ENCODE measurements around the gene RHOG.
"Not testable (repeated sequence)": the region's sequence is repeated elsewhere in the genome, so short reads cannot be mapped to it uniquely, and the experiment has no call there.

The RHOG gene

GRCh38 chr11:3820971-3821370, 19.8 kb downstream of the RHOG start:
- H3K36me3 ChIP-seq (ENCODE audit: control insufficient read depth in 1 of 2, insufficient read depth in 2 of 2, low read length in 2 of 2), result peaks cover 2 to 3% of the 10 kb centered on the region in 2 donors
- no peaks in the 10 kb centered on the region for H3K4me1 ChIP-seq (ENCODE audit: control insufficient read depth in 1 of 2, insufficient read depth in 2 of 2, low read length in 2 of 2)
- H3K4me3 ChIP-seq (ENCODE audit: low read depth in 1 of 2, low read length in 2 of 2), result no peak overlapping the region
- no peaks in the 10 kb centered on the region for H3K9me3 ChIP-seq (ENCODE audit: control insufficient read depth in 1 of 2, low read length in 2 of 2)
- H3K27me3 ChIP-seq (ENCODE audit: low read depth, low read length), result no peaks in the 10 kb centered on the region
- H3K27ac ChIP-seq (ENCODE audit: low read length), result no peak overlapping the region

GRCh38 chr11:3817181-3817800, 23.5 kb downstream of the RHOG start:
- Histone ChIP-seq H3K4me1 (ENCODE audit: control insufficient read depth in 1 of 2, insufficient read depth in 2 of 2, low read length in 2 of 2) (no peaks in the 10 kb centered on the region), H3K27ac (ENCODE audit: low read length) (no peak overlapping the region), H3K4me3 (ENCODE audit: low read depth in 1 of 2, low read length in 2 of 2) (no peak overlapping the region), H3K36me3 (ENCODE audit: control insufficient read depth in 1 of 2, insufficient read depth in 2 of 2, low read length in 2 of 2) (no peaks in the 10 kb centered on the region), H3K9me3 (ENCODE audit: control insufficient read depth in 1 of 2, low read length in 2 of 2) (no peaks in the 10 kb centered on the region), H3K27me3 (ENCODE audit: low read depth, low read length) (no peaks in the 10 kb centered on the region)

GRCh38 chr11:3816673-3817072, 24.1 kb downstream of the RHOG start:
- Histone ChIP-seq H3K36me3 (ENCODE audit: control insufficient read depth in 1 of 2, insufficient read depth in 2 of 2, low read length in 2 of 2) (no peaks in the 10 kb centered on the region), H3K27me3 (ENCODE audit: low read depth, low read length) (no peaks in the 10 kb centered on the region), H3K9me3 (ENCODE audit: control insufficient read depth in 1 of 2, low read length in 2 of 2) (no peaks in the 10 kb centered on the region), H3K27ac (ENCODE audit: low read length) (no peak overlapping the region), H3K4me3 (ENCODE audit: low read depth in 1 of 2, low read length in 2 of 2) (no peak overlapping the region), H3K4me1 (ENCODE audit: control insufficient read depth in 1 of 2, insufficient read depth in 2 of 2, low read length in 2 of 2) (no peaks in the 10 kb centered on the region)

GRCh38 chr11:3815845-3816244, 24.9 kb downstream of the RHOG start:
- Histone ChIP-seq H3K27ac (ENCODE audit: low read length) (no peak overlapping the region), H3K9me3 (ENCODE audit: control insufficient read depth in 1 of 2, low read length in 2 of 2) (no peaks in the 10 kb centered on the region), H3K36me3 (ENCODE audit: control insufficient read depth in 1 of 2, insufficient read depth in 2 of 2, low read length in 2 of 2) (no peaks in the 10 kb centered on the region), H3K4me3 (ENCODE audit: low read depth in 1 of 2, low read length in 2 of 2) (no peak overlapping the region), H3K4me1 (ENCODE audit: control insufficient read depth in 1 of 2, insufficient read depth in 2 of 2, low read length in 2 of 2) (no peaks in the 10 kb centered on the region), H3K27me3 (ENCODE audit: low read depth, low read length) (no peaks in the 10 kb centered on the region)

- H3K27me3 ChIP-seq (ENCODE audit: low read depth, low read length); H3K27ac ChIP-seq (ENCODE audit: low read length); H3K36me3 ChIP-seq (ENCODE audit: control insufficient read depth in 1 of 2, insufficient read depth in 2 of 2, low read length in 2 of 2); H3K4me1 ChIP-seq (ENCODE audit: control insufficient read depth in 1 of 2, insufficient read depth in 2 of 2, low read length in 2 of 2); H3K9me3 ChIP-seq (ENCODE audit: control insufficient read depth in 1 of 2, low read length in 2 of 2); H3K4me3 ChIP-seq (ENCODE audit: low read depth in 1 of 2, low read length in 2 of 2): not testable (repeated sequence)
Measured at GRCh38 chr11:3814832-3815231, 25.9 kb downstream of the RHOG start.

GRCh38 chr11:3810951-3811350, 29.8 kb downstream of the RHOG start:
- H3K9me3 ChIP-seq (ENCODE audit: control insufficient read depth in 1 of 2, low read length in 2 of 2), result no peaks in the 10 kb centered on the region
- H3K27me3 ChIP-seq (ENCODE audit: low read depth, low read length), result no peaks in the 10 kb centered on the region
- H3K36me3 ChIP-seq (ENCODE audit: control insufficient read depth in 1 of 2, insufficient read depth in 2 of 2, low read length in 2 of 2), result no peaks in the 10 kb centered on the region
- H3K4me1 ChIP-seq (ENCODE audit: control insufficient read depth in 1 of 2, insufficient read depth in 2 of 2, low read length in 2 of 2), result peaks cover 7 to 8% of the 10 kb centered on the region in 2 donors
- H3K27ac ChIP-seq (ENCODE audit: low read length), result no peak overlapping the region
- H3K4me3 ChIP-seq (ENCODE audit: low read depth in 1 of 2, low read length in 2 of 2), result no peak overlapping the region

- Histone ChIP-seq H3K36me3 (ENCODE audit: control insufficient read depth in 1 of 2, insufficient read depth in 2 of 2, low read length in 2 of 2) (no peaks in the 10 kb centered on the region), H3K4me3 (ENCODE audit: low read depth in 1 of 2, low read length in 2 of 2) (no peak overlapping the region), H3K9me3 (ENCODE audit: control insufficient read depth in 1 of 2, low read length in 2 of 2) (no peaks in the 10 kb centered on the region), H3K27ac (ENCODE audit: low read length) (no peak overlapping the region), H3K27me3 (ENCODE audit: low read depth, low read length) (no peaks in the 10 kb centered on the region), H3K4me1 (ENCODE audit: control insufficient read depth in 1 of 2, insufficient read depth in 2 of 2, low read length in 2 of 2) (peaks cover 7 to 8% of the 10 kb centered on the region in 2 donors)
Measured at GRCh38 chr11:3810446-3810845, 30.3 kb downstream of the RHOG start.

- no peak overlapping the region for H3K27ac ChIP-seq (ENCODE audit: low read length)
Measured at GRCh38 chr11:3809624-3809928, 31.2 kb downstream of the RHOG start.

GRCh38 chr11:3808861-3809623, 31.7 kb downstream of the RHOG start:
- Histone ChIP-seq H3K4me3 (ENCODE audit: low read depth in 1 of 2, low read length in 2 of 2) (peak overlapping the region; percentile 83 to 88), H3K27ac (ENCODE audit: low read length) (no peak overlapping the region), H3K27me3 (ENCODE audit: low read depth, low read length) (no peaks in the 10 kb centered on the region), H3K9me3 (ENCODE audit: control insufficient read depth in 1 of 2, low read length in 2 of 2) (no peaks in the 10 kb centered on the region), H3K4me1 (ENCODE audit: control insufficient read depth in 1 of 2, insufficient read depth in 2 of 2, low read length in 2 of 2) (peaks cover 7 to 8% of the 10 kb centered on the region in 2 donors), H3K36me3 (ENCODE audit: control insufficient read depth in 1 of 2, insufficient read depth in 2 of 2, low read length in 2 of 2) (no peaks in the 10 kb centered on the region)

More at GRCh38 chr11:3809624-3809928, 31.2 kb downstream of the RHOG start:
- no peaks in the 10 kb centered on the region for H3K9me3 ChIP-seq (ENCODE audit: control insufficient read depth in 1 of 2, low read length in 2 of 2)
- H3K4me1 ChIP-seq (ENCODE audit: control insufficient read depth in 1 of 2, insufficient read depth in 2 of 2, low read length in 2 of 2), result peaks cover 7 to 8% of the 10 kb centered on the region in 2 donors
- no peaks in the 10 kb centered on the region for H3K27me3 ChIP-seq (ENCODE audit: low read depth, low read length)
- peak overlapping the region in 1 of 2 donors; percentile 88 for H3K4me3 ChIP-seq (ENCODE audit: low read depth in 1 of 2, low read length in 2 of 2)
- H3K36me3 ChIP-seq (ENCODE audit: control insufficient read depth in 1 of 2, insufficient read depth in 2 of 2, low read length in 2 of 2), result no peaks in the 10 kb centered on the region

- Histone ChIP-seq H3K4me1 (ENCODE audit: control insufficient read depth in 1 of 2, insufficient read depth in 2 of 2, low read length in 2 of 2) (peaks cover 7 to 8% of the 10 kb centered on the region in 2 donors), H3K27ac (ENCODE audit: low read length) (peak within 1 kb of the TSS; percentile 63), H3K4me3 (ENCODE audit: low read depth in 1 of 2, low read length in 2 of 2) (peak within 1 kb of the TSS; percentile 83 to 88), H3K36me3 (ENCODE audit: control insufficient read depth in 1 of 2, insufficient read depth in 2 of 2, low read length in 2 of 2) (no peaks in the 10 kb centered on the region), H3K9me3 (ENCODE audit: control insufficient read depth in 1 of 2, low read length in 2 of 2) (no peaks in the 10 kb centered on the region), H3K27me3 (ENCODE audit: low read depth, low read length) (no peaks in the 10 kb centered on the region)
Measured at GRCh38 chr11:3807909-3808860, 32.6 kb downstream of the RHOG start, which contains the start of gene PGAP2. Gene PGAP2, plus strand, starts transcription at chr11:3808560. Its CDS starts 2,700 bp downstream, at chr11:3811260.

Measured in muscle layer of duodenum (tissue), 2 donors.